ENCODE data around the gene RLF. TPM values are rescaled to one million over a fixed set of nuclear protein-coding genes. Genes with fewer than 3 reads are reported as not detected.

The RLF gene
- total and polyA plus RNA-seq, 3 donors from 2014 or later = 16.4 to 28.4 (median 27.2) TPM

- peak; percentile 27 to 69 (median 35) for TF ChIP-seq CTCF (IDR thresholded peaks at IDR 0.05)
- no peak for TF ChIP-seq POLR2A (IDR thresholded peaks at IDR 0.05)
- Histone ChIP-seq H3K4me3 (no peak overlapping the region), H3K9me3 (no peaks in the 10 kb centered on the region), H3K27me3 (no peaks in the 10 kb centered on the region), H3K4me1 (no peaks in the 10 kb centered on the region), H3K27ac (no peak overlapping the region), H3K36me3 (ENCODE audit: low read depth, missing control alignments) (no peaks in the 10 kb centered on the region)
- WGBS, 2 donors = 16 to 28% methylated on average over 2 of the region's 2 CpGs
- peak; percentile 42 for DNase-seq
- intact Hi-C loops (cut with DNase I; ENCODE audit: low total_unique reads) = no loop called here
Measured at GRCh38 chr1:40153073-40153770, 8.0 kb upstream of the RLF start.

DNA sequence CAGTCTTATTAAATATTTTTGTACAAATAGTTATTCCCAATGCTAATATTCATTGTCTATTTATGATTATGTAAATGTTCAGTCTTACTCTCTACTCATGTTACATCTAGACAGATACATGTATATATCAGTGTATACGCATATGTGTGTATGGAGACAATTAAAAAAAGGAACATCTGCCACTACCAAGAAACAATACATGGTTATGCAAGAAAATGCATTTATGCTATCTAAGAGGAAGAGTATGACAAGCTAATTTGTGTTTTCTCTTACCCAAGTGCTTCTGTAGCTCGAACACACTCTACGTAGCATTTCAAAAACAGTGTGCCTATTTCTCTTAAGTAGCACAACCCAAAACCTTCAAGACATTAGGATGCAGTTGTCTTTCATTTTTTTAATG, 6.1 kb upstream of the RLF start:
- WGBS, 2 donors = 94 to 95% methylated on average over 3 of the region's 3 CpGs
- TF ChIP-seq CTCF (IDR thresholded peaks at IDR 0.05) (no peak), POLR2A (IDR thresholded peaks at IDR 0.05) (no peak)
- H3K27me3 ChIP-seq = no peaks in the 10 kb centered on the region
- H3K4me3 ChIP-seq = no peak overlapping the region
- H3K9me3 ChIP-seq = no peaks in the 10 kb centered on the region
- H3K36me3 ChIP-seq (ENCODE audit: low read depth, missing control alignments) = no peaks in the 10 kb centered on the region
- intact Hi-C loops (cut with DNase I; ENCODE audit: low total_unique reads) = no loop called here
- DNase-seq = no peak
- H3K27ac ChIP-seq = no peak overlapping the region
- H3K4me1 ChIP-seq = no peaks in the 10 kb centered on the region

- Histone ChIP-seq H3K4me1 (no peaks in the 10 kb centered on the region), H3K27me3 (no peaks in the 10 kb centered on the region), H3K4me3 (no peak overlapping the region), H3K9me3 (no peaks in the 10 kb centered on the region), H3K36me3 (ENCODE audit: low read depth, missing control alignments) (no peaks in the 10 kb centered on the region), H3K27ac (no peak overlapping the region)
- TF ChIP-seq POLR2A (IDR thresholded peaks at IDR 0.05) = no peak
- no peak for TF ChIP-seq CTCF (IDR thresholded peaks at IDR 0.05)
- no peak for DNase-seq
- WGBS, 2 donors = 63% methylated on average over 3 of the region's 3 CpGs
- intact Hi-C loops (cut with DNase I; ENCODE audit: low total_unique reads) = no loop called here
Measured at GRCh38 chr1:40155910-40156309, 5.3 kb upstream of the RLF start.

GRCh38 chr1:40160806-40161124, 422 bp upstream of the RLF start:
- Histone ChIP-seq H3K27me3 (no peaks in the 10 kb centered on the region), H3K36me3 (ENCODE audit: low read depth, missing control alignments) (no peaks in the 10 kb centered on the region), H3K4me1 (peaks cover 23% of the 10 kb centered on the region), H3K9me3 (no peaks in the 10 kb centered on the region), H3K27ac (peak overlapping the region; percentile 94 to 97), H3K4me3 (peak overlapping the region; percentile 94 to 100)
- intact Hi-C loops (cut with DNase I; ENCODE audit: low total_unique reads) = no loop called here
- WGBS, 2 donors = 22 to 28% methylated on average over 7 of the region's 7 CpGs
- TF ChIP-seq CTCF (IDR thresholded peaks at IDR 0.05) (no peak), POLR2A (IDR thresholded peaks at IDR 0.05) (no peak)
- DNase-seq = no peak

GRCh38 chr1:40161888-40162397, 756 bp downstream of the RLF start:
- Histone ChIP-seq H3K27ac (peak overlapping the region; percentile 94 to 97), H3K4me3 (peak overlapping the region; percentile 94 to 100), H3K27me3 (no peaks in the 10 kb centered on the region), H3K9me3 (no peaks in the 10 kb centered on the region), H3K4me1 (peaks cover 23% of the 10 kb centered on the region), H3K36me3 (ENCODE audit: low read depth, missing control alignments) (no peaks in the 10 kb centered on the region)
- 0% methylated on average over 11 to 16 of the region's 16 CpGs for WGBS, 2 donors
- no peak for TF ChIP-seq CTCF (IDR thresholded peaks at IDR 0.05)
- TF ChIP-seq POLR2A (IDR thresholded peaks at IDR 0.05) = no peak
- no peak for DNase-seq
- intact Hi-C loops (cut with DNase I; ENCODE audit: low total_unique reads) = no loop called here

All from testis (tissue), 3 donors.